KBM-7 (cell line): Measurements from ENCODE around the gene DCUN1D2.
"Not testable (repeated sequence)": the region's sequence is repeated elsewhere in the genome, so short reads cannot be mapped to it uniquely, and the experiment has no call there.

Experiments used
- DNase-seq: peaks from one replicate; pipeline ENCODE4 v3.0.0-alpha.2; 2015
- in situ Hi-C: fragments of 300-500 bp; cut with MboI; formaldehyde crosslinking; loops from 2 replicates; pipeline ENCODE4 v1.14.3; 2020; ENCODE audit warnings: low sequenced_read_pairs, low pct_unique_long_range_greater_than_20kb, mixed read lengths

Gene DCUN1D2

DNA sequence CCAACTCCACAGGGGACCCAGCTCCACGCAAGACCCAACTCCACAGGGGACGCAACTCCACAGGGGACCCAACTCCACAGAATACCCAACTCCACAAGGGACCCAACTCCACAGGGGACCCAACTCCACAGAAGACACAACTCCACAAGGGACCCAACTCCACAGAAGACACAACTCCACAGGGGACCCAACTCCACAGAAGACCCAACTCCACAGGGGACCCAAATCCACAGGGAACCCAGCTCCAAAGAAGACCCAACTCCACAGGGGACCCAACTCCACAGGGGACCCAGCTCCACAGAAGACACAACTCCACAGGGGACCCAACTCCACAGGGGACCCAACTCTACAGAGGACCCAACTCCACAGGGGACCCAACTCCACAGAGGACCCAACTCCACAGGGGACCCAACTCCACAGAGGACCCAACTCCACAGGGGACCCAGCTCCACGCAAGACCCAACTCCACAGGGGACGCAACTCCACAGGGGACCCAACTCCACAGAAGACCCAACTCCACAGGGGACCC lies 19.8 kb downstream of the DCUN1D2 start:
- DNase-seq, in situ Hi-C loops: not testable (repeated sequence)

DNA sequence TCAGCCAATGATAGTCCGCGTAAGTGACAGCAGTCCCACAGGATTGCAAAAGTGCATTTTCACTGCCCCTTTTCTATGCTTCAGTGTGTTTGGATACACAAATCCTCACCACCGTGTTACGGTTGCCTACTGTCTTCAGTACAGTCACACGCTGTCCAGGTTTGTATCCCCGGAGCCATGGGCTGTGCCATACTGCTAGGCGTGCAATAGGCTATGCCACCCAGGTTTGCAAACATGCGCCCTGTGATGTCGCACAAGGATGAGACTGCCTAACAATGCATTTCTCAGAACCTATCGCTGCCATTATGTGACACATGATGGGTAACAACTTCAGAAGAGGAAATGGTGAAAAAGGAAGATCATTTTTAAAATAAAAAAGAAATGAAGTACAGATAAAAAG lies 20.4 kb downstream of the DCUN1D2 start:
- in situ Hi-C loops: no loop called here
- DNase-seq: no peak

DNA sequence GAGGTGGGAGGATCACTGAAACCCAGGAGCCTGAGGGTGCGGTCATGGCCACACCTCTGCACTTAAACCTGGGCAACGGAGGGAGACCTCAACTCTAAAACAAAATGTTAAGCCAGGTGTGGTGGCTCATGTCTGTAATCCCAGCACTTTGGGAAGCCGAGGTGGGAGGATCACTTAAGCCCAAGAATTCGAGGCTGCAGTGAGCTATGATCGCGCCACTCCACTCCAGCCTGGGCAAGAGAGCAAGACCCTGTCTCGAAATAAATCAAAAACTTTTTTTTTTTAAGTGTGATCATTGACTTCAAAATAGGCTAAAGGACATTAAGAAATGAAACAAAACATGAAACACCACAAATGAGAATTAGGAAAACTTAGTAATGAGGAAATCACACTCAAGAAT lies 20.9 kb downstream of the DCUN1D2 start:
- in situ Hi-C loops: no loop called here

GRCh38 chr13:113468472-113469201 lies 21.9 kb downstream of the DCUN1D2 start:
- DNase-seq: no peak
- in situ Hi-C loops: no loop called here

More for the DNA sequence above, 20.9 kb downstream of the DCUN1D2 start:
- no peak for DNase-seq

- no peak for DNase-seq
- in situ Hi-C loops: no loop called here
Measured at GRCh38 chr13:113468029-113468428, 22.5 kb downstream of the DCUN1D2 start.

DNA sequence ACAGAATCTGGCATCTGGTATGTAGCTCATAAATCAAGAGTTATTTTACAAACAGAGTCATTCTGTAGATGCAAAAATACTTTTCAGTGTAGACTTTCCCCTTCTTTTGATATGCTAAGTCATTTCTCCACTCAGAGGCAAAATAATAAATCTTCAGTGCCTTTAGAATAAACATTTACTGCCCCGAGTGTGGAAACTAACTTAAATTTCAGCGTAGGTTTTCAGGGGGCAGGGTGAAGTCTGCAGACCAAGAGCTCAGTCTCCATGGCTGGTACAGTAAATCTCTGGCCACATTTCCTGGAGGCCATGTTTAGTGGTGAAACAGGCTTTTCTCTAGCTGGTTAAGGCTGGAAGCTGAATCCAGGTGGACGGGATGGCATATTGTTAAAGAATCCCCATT lies 24.1 kb downstream of the DCUN1D2 start:
- no peak for DNase-seq
- in situ Hi-C loops: no loop called here

DNA sequence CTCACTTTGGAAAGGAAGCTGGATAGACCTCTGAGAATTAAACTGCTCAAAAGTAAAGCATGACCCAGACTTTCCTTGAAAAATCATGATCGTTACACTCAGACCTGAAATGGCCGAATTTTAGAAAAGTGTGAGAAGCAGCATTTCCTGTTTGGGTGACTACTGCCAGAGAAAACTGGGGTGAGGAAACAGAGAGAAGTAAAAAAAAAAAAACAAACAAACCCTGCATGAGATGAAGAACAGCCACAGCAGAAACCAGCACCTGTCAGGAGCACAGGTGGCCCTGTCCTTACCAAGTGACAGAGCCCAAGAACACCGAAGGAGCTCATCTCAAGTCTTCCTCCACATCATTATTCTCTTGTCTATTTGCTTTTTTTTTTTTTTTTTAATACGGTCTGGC lies 25.2 kb downstream of the DCUN1D2 start:
- in situ Hi-C loops: no loop called here

DNA sequence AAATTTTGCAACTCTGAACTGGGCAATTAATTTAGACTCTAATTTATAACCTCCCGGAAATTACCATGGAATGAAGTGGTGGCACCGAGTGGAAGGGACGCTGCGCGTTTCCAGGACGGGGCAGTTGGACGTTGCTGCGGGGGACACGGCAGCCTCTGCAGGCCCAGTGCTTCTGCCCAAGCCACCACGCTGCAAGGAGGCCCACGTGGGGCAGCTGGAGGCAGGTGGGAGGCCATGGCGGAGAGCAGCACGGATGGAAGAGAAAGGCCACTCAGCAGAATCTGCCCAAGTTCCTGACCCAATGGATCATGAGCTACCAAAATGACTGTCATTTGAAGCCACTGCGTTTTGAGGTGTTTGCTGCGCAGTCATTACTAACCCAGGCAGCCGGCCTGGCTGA lies 26.0 kb downstream of the DCUN1D2 start:
- in situ Hi-C loops: no loop called here
- no peak for DNase-seq

More for the DNA sequence above, 25.2 kb downstream of the DCUN1D2 start:
- DNase-seq: no peak

- in situ Hi-C loops: no loop called here
- no peak for DNase-seq
Measured at GRCh38 chr13:113461022-113461751, 29.3 kb downstream of the DCUN1D2 start.

DNA sequence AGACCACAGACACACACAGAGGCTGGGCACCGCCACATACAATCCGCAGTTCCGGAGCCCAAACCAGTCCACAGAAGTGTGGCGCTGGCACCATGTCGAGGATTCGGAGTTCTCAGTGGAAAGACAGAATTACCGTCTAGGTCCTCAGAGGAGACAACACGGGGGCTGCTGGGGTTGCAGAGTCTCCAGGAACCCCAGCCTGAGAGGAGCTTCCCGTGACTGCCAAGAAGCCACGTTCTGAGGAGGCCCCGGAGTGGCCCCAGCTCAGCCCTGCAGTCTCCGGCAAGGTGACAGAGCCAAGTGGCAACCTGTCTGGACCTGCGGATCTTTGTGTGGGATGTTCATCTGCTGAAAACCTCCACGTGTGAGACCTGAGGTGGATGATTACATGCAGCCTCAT lies 29.9 kb downstream of the DCUN1D2 start:
- DNase-seq: no peak
- in situ Hi-C loops: no loop called here

GRCh38 chr13:113460064-113460555 lies 30.4 kb downstream of the DCUN1D2 start:
- no peak for DNase-seq
- in situ Hi-C loops: no loop called here

GRCh38 chr13:113458253-113459065 lies 32.1 kb downstream of the DCUN1D2 start:
- peak; percentile 43 for DNase-seq
- in situ Hi-C loops: no loop called here

DNA sequence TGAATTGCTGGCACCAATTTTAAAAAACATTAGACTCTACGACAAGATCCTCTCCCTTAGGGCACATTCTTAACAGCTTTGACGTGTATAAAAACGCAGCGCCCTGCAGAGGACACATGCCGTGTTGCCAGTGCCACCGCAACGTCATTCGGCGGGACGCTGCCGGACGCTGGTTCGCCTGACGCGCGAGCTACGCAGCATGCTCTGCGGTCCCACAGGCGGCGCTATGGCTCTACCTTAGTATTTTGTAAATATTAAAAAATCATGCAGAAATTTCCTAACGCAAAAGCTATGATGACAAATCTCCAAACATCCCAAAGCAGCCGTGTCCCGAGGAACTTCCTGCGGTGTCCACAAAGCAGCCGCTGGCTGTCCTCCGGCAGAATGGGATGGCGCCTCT lies 33.0 kb downstream of the DCUN1D2 start:
- DNase-seq: no peak
- in situ Hi-C loops: no loop called here

GRCh38 chr13:113456116-113456702 lies 34.3 kb downstream of the DCUN1D2 start:
- in situ Hi-C loops: no loop called here

GRCh38 chr13:113455384-113455783 lies 35.1 kb downstream of the DCUN1D2 start:
- in situ Hi-C loops: no loop called here
- no peak for DNase-seq

More at GRCh38 chr13:113456116-113456702, 34.3 kb downstream of the DCUN1D2 start:
- no peak for DNase-seq

DNA sequence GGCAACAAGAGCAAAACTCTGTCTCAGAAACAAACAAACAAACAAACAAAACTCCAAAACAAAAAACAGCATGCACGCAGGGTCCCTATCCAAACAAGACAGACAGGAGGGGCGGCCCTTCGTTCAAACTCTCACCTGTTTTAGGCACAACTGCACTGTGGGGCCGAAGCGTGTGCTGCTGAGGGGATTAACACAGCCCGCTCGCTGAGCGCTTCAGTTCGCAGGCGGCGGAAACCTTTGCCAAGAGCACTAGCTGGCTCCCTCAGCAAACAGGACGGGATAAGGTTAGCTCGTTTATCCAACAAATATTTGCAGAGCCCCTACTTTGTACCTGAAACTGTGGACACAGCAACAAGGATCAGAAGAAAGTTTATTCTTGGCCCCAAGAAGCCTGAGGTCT lies 35.6 kb downstream of the DCUN1D2 start:
- no peak for DNase-seq
- in situ Hi-C loops: no loop called here

DNA sequence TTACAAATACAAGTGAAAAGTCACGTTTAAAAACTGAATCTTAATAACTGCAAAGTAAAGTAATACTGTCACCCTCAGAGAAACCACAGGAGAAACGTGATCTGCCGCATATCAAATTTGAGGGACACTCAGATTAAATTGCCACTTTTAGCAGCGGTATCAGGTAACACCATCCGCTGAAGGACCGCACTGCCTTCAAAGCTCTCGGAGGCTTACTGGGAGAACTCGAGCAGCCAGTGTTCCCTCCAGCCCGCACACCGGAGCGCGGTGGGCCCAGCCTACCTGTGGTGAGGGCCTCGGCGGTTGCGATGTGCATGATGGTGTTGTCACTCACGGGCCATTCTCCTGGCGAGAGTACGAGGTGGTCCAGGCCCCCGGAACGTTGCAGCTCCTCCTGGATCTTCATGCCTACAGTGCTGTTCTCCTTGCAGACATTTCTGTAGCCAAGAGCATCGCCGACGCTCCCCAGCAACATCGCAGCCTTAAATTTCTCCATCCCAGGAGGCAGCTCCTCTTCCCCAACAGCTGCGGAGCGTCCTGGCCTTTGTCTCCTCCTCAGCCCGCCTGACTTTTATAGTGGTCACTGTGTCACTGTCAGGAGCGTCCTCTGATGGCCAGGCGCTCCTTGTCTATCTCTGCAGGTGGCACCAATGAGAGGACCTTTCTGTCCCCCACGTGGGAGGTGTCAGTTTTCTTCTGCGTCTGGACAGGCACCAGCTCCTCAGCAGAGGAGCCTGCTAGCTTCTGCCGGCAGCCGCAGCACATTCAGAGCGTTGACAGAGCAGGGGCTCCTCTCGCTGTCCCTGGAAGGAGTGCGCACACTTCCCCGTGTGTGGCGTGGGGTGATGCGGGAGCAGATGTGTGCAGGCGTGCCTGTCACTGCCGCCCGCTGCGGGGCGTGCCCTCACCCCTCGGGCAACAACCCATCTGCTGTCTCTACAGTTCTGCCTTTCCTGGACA lies 37.3 kb downstream of the DCUN1D2 start, which contains the start of gene ADPRHL1:
TSS of gene ADPRHL1 (minus strand) at position 547 of the 960 bp plus-strand sequence. CDS start at position 496, 51 bp downstream.
- DNase-seq: no peak
- in situ Hi-C loops: no loop called here

DNA sequence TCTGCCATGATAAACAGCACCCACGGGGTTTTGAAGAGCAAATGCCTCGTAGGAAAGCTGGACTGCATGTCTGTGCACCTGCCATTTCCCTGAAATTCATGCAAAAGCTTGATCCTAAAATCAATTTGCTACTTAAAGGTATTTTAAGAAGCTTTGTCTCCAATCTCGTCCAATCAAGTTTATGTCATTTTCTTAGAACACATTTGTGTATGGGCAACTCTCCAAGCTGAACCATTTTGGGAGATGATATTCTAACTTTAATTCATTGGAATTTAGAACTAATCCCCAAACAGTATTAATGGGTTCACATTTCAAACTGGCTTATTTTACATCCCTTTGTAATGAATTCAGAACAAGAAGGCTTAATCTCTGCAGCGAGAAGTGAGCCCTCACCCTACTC lies 38.0 kb downstream of the DCUN1D2 start:
- in situ Hi-C loops: no loop called here
- DNase-seq: no peak
